Astrocyte of the hippocampus (primary cell): ENCODE results near the gene ZBTB47.

Experiments used
- DNase-seq: peaks from one replicate; pipeline ENCODE4 v3.0.0; 2011; ENCODE audit warnings: low read depth, low spot score

Gene ZBTB47

DNA sequence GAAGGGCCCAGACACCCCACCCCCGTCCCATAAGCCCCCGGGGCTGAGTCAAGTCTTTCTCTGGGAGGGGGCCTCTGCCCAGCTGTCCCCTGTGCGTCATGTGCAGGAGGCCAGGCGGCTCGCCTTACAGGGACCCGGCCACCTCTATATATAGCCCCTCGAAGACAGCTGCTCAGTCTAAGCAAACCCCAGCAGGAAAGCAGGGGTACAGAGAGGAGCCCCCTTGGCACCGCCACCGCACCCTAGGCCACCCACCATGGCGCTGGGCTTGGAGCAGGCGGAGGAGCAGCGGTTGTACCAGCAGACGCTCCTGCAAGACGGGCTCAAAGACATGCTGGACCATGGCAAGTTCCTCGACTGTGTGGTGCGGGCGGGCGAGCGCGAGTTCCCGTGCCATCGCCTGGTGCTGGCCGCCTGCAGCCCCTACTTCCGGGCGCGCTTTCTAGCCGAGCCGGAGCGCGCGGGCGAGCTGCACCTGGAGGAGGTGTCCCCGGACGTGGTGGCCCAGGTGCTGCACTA is 31.9 kb downstream of the ZBTB47 start, which contains the start of gene KLHL40:
KLHL40 (plus strand) TSS at position 175 of the 519 bp plus-strand sequence; CDS start at position 257, 82 bp downstream.
- DNase-seq: no peak

DNA sequence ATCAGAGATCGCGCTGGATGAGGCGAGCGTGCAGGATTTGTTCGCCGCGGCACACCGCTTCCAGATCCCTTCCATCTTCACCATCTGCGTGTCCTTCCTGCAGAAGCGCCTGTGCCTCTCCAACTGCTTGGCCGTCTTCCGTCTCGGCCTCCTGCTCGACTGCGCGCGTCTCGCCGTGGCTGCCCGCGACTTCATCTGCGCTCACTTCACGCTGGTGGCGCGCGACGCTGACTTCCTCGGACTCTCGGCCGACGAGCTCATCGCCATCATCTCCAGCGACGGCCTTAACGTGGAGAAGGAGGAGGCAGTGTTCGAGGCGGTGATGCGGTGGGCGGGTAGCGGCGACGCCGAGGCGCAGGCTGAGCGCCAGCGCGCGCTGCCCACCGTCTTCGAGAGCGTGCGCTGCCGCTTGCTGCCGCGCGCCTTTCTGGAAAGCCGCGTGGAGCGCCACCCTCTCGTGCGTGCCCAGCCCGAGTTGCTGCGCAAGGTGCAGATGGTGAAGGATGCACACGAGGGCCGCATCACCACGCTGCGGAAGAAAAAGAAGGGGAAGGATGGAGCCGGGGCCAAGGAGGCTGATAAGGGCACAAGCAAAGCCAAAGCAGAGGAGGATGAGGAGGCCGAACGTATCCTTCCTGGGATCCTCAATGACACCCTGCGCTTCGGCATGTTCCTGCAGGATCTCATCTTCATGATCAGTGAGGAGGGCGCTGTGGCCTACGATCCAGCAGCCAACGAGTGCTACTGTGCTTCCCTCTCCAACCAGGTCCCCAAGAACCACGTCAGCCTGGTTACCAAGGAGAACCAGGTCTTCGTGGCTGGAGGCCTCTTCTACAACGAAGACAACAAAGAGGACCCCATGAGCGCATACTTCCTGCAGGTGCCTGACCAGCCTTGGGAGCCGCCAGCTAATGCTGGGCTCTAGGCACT is 32.7 kb downstream of the ZBTB47 start:
- no peak for DNase-seq

- DNase-seq: no peak
Observed at GRCh38 chr3:42686832-42687650, 33.5 kb downstream of the ZBTB47 start.

DNA sequence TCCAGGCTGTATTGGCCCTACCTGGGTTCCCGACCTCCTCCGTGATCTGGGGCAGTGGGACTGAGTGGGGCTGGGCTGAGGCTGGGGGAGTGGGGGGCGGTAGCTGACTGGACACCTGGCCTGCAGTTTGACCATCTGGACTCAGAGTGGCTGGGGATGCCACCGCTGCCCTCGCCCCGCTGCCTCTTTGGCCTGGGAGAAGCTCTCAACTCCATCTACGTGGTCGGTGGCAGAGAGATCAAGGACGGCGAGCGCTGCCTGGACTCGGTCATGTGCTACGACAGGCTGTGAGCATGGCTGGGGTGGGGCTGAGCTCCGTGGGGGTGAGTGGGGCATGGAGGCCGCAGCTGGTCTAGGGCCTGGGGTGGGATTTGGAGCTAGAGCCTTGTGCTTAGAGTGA is 34.5 kb downstream of the ZBTB47 start:
- no peak for DNase-seq

- DNase-seq: no peak
Observed at GRCh38 chr3:42688487-42689420, 35.3 kb downstream of the ZBTB47 start.

GRCh38 chr3:42689421-42690014 is 36.0 kb downstream of the ZBTB47 start:
- DNase-seq: no peak

DNA sequence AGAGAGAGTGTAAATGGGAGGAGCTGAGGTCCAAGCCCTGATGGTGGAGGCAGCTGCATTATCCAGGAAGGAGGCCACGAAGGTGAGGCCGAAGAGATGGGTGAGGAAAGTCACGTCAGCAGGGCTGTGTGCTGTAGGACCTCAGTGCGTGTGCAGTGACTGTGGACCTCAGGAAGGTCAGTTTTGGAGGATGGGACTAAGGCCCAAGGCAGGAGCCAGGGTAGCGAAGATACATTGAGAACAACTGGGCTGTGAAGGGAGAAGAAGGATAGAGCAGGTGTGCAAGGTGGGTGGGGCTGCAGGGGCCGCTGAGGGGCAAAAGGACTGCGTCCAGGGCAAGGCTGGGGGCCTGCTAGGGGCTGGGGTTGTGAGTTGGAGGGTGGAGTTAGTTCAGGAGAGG is 36.7 kb downstream of the ZBTB47 start:
- no peak for DNase-seq

DNA sequence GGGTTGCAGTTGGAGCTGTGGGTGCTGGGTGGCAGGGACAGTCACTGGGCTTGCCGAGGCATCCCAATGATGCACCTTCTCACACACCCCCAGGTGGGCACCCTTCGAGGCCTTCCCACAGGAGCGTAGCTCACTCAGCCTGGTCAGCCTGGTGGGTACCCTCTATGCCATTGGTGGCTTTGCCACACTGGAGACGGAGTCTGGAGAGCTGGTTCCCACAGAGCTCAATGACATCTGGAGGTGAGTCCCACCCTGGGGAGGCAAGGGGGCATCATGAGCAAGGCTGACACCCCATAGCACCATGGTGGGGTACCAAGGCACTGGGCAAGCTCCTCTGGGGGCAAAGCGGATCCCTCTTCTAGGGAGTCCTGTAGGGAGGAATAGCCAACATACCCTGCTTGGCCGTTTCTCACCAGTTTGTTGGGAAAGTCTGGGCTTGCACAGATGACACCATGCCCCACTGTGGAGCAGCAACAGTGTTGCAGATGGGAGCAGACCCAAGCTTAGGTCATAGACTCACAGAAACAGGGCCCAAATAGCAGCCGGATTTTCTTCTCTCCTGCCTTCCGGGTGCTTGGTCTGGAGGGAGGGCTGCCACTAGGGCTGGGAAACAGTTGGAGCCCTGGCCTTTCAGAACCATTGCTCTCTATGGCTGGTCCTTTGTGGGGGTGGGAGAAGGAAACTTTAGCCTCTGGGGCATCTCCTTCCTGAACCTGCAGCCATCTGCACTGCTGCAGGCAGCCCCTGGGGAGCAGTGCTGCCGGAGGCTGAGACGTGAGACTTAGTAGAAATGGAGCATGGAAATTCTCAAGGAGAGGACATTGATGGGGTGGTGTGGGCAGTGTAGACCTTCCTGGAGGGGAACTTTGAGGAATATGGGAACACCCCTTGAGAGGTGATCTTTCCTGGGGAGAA is 37.5 kb downstream of the ZBTB47 start:
- DNase-seq: no peak

DNA sequence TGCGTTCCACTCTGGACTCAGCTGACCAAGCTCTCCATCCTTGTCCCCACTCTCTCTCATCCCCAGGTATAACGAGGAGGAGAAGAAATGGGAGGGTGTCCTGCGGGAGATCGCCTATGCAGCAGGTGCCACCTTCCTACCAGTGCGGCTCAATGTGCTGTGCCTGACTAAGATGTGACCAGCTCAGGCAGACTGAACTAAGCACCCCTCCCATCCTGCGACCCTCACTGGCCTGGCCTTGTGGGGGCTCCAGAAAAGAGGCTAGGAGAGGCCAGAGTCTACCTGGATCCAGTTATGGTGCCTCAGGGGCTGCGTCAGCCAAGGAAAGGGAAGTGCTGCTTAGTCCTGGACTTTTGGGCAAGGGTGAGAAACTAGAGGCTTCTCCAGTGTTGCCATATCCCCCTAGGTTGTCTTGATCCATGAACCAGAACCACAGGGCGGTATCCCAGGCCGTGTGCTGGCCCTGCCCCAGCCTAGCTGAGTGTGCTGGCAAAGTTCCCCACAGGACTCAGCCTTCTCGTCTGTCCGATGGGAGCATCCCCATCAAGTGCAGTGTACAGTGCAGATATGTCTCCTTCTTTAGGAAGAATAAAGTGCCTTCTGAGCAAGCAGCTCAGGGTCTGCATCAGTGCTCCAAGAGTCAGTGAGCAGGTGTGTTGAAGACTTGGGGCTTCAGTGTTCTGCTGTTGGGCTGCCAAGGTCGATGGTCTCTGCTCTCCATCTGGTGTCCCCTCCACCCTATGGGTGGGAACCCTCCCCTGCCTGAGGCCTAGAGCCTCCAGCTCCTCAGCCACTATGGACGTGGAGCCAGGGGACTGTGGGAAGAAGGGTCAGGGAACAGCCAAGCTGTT is 38.5 kb downstream of the ZBTB47 start:
- DNase-seq: no peak

DNA sequence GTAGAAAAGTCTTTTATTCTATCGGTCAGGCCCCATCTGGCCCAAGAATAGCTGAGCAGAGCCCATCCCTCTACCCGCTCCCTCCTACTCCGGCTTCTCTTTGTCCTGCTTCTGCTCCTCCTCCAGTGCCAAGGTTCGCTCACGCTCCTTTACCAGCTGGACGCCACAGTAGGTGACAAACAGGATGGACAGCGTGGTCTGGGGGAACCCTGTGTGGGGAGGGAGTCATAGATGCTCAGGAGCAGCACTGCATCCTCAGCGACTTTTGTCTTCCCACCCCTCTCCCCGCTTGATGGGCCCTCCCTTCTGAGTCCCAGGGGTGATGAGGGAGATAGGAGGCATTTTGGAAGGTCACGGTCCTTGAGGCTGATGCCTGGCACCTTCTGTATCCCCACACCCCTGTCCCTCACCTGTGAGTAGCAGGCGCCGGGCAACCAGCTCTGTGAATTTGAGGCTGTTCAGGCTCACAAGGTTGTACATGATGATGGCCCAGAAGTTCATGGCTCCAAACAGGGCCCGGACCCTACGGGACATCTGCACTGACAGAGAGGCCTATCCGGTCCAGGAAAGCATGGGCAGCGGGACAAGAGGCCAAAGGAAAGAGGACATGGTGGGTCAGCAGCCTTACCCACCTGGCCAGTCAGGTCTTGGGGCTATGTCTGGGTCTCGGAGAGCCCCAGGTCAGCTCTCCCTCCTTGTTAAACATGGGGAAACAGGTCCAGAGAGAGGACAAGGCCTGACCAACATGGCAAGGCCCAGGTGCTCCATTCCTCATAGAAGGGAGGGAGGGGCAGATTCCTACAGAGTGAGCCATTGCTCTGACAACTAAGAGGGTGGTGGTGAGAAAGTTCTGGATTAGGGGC is 39.4 kb downstream of the ZBTB47 start:
- DNase-seq: no peak

DNA sequence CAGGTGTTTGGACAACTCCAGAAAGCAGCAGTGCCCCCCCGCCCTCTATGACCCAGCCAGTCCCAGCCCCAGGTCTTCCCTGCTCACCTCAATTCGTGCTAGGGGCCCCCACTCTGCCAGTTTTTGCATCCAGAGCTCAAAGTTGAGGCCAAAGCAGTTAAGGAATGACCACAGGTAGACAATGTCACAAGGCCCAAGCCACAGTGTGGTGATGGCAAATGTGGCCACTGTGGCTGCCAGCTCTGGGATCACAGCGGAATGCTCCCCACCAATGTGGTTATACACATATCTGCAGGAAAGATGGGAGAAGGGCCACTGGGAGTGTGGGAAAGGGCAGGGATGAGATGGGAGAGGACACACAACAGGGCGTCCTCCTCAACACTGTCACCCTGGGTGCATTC is 40.0 kb downstream of the ZBTB47 start:
- DNase-seq: no peak

- DNase-seq: no peak
Observed at GRCh38 chr3:42694366-42694765, 40.9 kb downstream of the ZBTB47 start.

- no peak for DNase-seq
Observed at GRCh38 chr3:42696356-42697288, 43.1 kb downstream of the ZBTB47 start.

- DNase-seq: no peak
Observed at GRCh38 chr3:42697289-42698051, 44.0 kb downstream of the ZBTB47 start.

GRCh38 chr3:42698216-42698910 is 44.9 kb downstream of the ZBTB47 start:
- no peak for DNase-seq
